Measurements from ENCODE around the gene OBSCN.

GRCh38 chr1:228340686-228341449, 133.0 kb downstream of the OBSCN start:
- TF ChIP-seq YY1 (IDR thresholded peaks at IDR 0.05; ENCODE audit: low read depth, low read length) (no peak), POLR2A (IDR thresholded peaks at IDR 0.05; ENCODE audit: low read depth, low read length) (no peak), GABPA (IDR thresholded peaks at IDR 0.05; ENCODE audit: low read depth) (no peak), SUPT20H (IDR thresholded peaks at IDR 0.05; ENCODE audit: borderline replicate concordance, control insufficient read depth, low read depth, low read length) (no peak), TAF1 (IDR thresholded peaks at IDR 0.05; ENCODE audit: borderline replicate concordance, low read depth, low read length) (no peak), TCF12 (IDR thresholded peaks at IDR 0.05; ENCODE audit: low read depth, low read length) (no peak), SP1 (IDR thresholded peaks at IDR 0.05; ENCODE audit: low read depth, low read length) (no peak), RCOR1 (conservative IDR thresholded peaks at IDR 0.05; ENCODE audit: low read depth, low read length) (no peak), CHD2 (IDR thresholded peaks at IDR 0.05; ENCODE audit: borderline replicate concordance, low read depth, low read length) (no peak), EZH2 (IDR thresholded peaks at IDR 0.05; ENCODE audit: borderline replicate concordance, control insufficient read depth, low read depth, low read length) (no peak)
- TF ChIP-seq, protein P1, sequence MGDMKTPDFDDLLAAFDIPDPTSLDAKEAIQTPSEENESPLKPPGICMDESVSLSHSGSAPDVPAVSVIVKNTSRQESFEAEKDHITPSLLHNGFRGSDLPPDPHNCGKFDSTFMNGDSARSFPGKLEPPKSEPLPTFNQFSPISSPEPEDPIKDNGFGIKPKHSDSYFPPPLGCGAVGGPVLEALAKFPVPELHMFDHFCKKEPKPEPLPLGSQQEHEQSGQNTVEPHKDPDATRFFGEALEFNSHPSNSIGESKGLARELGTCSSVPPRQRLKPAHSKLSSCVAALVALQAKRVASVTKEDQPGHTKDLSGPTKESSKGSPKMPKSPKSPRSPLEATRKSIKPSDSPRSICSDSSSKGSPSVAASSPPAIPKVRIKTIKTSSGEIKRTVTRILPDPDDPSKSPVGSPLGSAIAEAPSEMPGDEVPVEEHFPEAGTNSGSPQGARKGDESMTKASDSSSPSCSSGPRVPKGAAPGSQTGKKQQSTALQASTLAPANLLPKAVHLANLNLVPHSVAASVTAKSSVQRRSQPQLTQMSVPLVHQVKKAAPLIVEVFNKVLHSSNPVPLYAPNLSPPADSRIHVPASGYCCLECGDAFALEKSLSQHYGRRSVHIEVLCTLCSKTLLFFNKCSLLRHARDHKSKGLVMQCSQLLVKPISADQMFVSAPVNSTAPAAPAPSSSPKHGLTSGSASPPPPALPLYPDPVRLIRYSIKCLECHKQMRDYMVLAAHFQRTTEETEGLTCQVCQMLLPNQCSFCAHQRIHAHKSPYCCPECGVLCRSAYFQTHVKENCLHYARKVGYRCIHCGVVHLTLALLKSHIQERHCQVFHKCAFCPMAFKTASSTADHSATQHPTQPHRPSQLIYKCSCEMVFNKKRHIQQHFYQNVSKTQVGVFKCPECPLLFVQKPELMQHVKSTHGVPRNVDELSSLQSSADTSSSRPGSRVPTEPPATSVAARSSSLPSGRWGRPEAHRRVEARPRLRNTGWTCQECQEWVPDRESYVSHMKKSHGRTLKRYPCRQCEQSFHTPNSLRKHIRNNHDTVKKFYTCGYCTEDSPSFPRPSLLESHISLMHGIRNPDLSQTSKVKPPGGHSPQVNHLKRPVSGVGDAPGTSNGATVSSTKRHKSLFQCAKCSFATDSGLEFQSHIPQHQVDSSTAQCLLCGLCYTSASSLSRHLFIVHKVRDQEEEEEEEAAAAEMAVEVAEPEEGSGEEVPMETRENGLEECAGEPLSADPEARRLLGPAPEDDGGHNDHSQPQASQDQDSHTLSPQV (IDR thresholded peaks at IDR 0.05), result no peak
- TF ChIP-seq, protein P2, sequence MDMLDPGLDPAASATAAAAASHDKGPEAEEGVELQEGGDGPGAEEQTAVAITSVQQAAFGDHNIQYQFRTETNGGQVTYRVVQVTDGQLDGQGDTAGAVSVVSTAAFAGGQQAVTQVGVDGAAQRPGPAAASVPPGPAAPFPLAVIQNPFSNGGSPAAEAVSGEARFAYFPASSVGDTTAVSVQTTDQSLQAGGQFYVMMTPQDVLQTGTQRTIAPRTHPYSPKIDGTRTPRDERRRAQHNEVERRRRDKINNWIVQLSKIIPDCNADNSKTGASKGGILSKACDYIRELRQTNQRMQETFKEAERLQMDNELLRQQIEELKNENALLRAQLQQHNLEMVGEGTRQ (IDR thresholded peaks at IDR 0.05; ENCODE audit: borderline replicate concordance, low read depth, low read length), result no peak
